HG02642 (cell line): ENCODE results near the gene CAMSAP1.

Experiments
- ATAC-seq: cut with Tn5 transposase; IDR thresholded peaks from one replicate; pipeline ENCODE4 v1.9.1; 2021; ENCODE audit warnings: mild to moderate bottlenecking; ENCODE audit not compliant: unreplicated experiment, poor library complexity

The CAMSAP1 gene

DNA sequence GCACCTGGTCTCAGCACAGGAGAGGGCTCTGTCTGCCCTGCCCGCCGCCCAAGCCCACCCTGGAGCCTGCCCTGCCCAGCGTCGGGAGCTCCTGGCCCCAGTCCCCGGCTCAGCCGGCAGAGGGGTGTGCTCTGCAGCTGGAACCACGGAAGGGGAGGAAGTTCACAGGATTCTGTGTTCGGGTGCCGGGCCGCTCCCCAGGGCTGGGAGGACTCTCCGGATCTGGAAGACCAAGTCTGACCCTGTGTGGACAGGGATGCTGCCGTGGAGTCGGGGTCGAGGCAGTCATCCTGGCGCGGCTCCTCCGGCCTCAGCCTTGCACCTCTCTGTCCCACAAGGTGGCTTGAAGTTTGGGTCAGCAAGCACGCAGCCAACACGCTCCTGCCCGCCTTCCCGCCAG, 126.7 kb downstream of the CAMSAP1 start:
- no peak for ATAC-seq

DNA sequence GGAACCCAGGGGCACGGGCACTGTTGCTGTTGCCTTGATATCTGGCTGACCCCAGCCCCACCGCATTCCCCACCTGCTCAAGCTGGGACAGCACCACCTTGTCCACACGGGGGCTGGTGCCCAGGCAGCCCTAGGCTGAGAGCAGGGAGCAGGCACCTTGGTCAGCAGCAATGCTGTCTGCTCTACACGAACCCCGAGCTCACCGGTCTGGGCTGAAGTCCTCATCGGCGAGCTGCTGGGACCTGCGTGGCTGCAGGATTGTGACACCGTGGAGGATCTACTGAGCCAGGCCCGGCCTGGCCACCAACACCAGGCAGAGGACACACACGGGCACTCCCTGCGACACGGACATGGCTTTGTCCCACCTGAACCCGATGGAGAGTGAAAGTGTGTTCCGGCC, 127.3 kb downstream of the CAMSAP1 start:
- no peak for ATAC-seq

DNA sequence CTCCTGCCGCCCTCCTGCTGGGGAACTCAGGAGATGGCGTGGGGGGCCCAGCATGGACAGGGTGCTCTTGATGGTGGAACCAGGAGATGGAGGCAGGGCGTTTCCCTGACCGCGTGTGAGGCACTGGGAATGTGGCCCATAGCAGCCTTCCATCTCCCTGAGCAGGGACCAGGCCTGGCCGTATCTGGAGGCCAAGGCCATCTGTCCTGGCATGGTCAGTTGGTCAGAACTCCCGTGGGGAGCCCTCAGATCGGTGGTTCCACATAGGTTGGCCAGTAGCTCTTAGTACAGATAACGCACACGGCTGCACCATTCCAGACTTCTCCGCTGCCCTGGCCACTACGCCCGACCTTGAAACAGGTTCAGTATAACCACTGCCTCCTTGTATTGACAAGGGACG, 127.8 kb downstream of the CAMSAP1 start:
- no peak for ATAC-seq

DNA sequence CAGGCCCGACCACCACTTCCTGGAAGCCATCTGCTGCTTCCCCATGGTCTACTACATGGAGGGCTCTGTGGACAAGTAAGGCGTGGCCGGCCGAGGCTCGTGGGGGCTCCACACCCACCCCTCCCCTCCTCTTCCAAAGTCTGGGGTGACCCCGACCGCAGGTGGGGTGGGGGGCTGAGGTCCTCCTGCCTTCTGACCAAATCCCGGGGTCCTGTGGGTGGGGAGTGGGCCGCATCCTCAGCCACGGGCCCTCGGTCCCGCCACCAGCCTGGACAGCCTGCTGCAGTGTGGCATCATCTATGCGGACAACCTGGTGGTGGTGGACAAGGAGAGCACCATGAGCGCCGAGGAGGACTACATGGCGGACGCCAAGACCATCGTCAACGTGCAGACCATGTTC, 128.9 kb downstream of the CAMSAP1 start:
- ATAC-seq = no peak

DNA sequence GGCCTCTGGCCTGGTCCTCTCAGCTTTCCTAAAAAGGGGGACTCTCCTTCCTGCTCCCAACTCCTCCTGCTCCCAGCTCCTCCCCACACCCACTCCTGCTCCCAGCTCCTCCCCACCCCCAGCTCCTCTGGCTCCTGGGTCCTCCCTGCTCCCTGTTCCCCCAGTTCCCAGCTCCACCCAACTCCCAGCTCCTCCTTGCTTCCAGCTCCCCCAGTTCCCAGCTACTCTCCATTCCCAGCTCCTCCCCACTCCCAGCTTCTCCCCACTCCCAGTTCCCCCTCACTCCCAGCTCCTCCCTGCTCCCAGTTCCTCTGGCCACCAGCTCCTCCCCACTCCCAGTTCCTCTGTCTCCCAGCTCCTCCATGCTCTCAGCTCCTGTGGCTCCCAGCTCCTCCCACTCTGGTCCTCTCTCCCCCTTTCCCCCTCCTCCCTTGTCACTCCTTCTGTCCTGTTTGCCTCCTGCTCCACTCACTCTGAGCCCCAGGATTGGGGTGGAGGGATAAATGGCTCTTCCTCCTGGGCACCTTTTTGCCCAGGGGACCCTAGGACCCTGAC, 129.6 kb downstream of the CAMSAP1 start:
- ATAC-seq = no peak

DNA sequence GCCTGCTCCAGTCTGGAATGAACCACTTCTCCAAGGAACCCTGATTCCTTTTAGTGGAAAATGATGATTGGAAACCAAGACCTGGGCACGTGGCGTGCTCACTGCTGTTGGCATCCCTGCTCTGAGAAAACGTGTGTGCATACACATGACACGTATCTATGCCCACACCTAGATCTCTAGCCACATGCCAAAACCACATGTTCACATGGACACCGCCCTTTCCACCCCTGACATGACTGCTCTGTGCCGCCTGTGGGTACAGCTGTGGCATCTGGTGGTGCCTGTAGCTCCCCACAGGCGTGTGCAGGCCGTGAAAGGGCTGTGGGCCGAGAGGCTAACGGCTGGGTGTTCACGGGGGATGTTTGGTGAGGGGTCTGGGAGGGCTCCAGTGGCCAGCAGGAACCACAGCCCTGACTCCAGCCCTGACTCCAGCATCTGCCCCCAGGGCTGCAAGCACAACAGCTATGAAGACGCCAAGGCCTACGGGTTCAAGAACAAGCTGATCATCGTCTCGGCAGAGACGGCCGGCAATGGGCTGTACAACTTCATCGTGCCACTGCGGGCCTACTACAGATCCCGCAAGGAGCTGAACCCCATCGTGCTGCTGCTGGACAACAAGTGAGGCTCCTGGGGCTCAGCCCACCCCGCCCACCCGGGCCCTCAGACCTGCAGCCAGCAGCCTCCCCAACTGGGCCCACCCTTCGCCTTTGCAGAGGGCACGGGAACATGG, 130.3 kb downstream of the CAMSAP1 start:
- ATAC-seq = no peak

DNA sequence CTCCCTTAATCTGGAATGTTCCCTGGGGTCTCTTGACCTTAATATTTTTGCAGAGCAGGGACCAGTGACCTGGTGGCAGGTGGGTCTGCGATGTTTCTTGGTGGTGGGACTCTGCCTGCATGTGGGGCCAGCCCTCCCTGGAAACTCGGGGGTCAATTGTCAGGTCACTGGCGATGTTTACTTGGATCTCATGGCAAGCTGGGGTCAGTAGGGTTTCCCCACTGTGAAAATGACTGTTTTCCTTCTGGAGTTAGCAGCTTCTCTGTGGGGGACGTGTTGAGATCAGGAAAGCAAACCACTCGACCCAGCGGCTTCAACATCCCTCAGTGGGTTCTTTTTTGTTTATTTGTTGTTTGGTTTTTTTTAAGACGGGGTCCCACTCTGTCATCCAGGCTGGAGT, 131.4 kb downstream of the CAMSAP1 start:
- ATAC-seq = no peak

DNA sequence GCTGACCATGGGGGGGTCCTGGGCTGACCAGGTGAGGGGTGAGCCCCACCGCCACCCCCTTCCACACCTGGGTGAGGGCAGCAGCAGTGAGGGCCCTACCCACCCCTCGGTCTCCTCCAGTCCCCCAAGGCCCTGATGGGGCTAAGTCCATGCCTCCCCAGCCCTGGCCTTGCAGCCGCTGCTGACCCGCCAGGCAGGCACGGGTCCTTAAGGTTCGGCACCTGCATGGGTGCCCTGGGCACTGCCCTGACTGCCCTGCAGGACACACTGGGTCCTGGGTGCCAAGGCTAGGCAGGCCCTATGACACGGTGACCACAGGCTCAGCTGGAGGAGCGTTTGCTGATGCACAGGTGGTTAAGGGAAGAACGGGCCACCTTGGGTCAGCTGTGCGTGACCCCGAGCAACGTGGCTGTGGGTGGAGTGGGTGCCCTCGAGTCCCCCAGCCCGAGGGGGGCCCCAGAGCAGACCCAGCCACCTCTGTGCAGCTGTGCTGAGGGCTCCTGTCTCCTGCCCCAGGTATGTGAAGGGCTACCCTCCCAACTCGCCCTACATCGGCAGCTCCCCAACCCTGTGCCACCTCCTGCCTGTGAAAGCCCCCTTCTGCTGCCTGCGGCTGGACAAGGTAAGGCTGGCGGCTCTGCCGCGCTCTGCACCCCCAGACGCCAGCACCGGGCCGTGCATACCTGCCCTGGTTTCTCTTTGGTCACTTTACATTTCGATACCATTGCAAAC, 132.4 kb downstream of the CAMSAP1 start:
- no peak for ATAC-seq

DNA sequence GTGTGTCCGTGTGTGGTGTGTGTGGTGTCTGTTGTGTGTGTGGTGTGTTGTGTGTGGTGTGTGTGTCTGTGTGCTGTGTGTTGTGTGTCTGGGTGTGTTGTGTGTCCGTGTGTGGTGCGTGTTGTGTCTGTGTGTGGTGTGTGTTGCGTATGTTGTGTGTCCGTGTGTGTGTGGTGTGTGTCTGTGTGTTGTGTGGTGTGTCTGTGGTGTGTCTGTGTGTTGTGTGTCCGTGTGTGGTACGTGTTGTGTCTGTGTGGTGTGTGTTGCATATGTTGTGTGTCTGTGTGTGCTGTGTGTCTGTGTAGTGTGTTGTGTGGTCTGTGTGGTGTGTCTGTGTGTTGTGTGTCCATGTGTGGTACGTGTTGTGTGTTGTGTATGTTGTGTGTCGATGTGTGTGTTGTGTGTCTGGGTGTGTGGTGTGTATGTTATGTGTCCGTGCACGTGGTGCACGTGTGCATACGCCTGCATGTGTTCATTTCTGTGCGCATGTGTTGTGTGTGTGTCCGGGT, 133.1 kb downstream of the CAMSAP1 start:
- ATAC-seq = no peak

DNA sequence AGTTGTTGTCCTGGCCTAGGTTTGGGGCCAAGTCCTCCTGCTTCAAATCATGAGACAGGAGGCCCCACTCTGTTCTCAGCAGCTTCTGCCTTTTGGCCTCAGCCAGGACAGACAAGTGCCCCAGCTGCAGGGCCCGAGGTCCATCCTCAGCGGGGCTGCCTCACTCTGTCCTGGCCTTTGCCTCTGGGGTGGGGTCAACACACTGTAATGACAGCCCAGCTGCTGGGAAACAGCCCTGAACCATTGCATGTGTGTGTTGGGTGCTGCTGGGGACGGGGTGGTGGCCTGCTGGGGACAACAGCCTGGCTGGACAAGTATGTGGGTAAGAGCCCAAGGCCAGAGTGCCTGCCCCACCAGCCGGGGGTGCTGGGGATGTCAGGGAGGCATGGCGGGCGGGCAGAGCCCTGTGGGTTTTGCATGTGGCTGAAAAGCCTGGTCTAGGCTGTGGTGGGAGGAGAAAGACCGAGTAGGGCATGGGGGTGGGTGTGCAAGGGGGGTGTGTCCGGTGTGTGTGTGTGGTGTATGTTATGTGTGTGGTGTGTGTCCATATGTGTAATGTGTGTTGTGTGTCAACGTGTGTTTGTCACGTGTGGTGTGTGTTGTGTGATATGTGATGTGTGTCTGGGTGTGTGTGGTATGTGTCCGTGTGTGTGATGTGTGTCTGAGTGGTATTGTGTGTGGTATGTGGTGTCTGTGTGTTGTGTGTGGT, 133.7 kb downstream of the CAMSAP1 start:
- no peak for ATAC-seq

DNA sequence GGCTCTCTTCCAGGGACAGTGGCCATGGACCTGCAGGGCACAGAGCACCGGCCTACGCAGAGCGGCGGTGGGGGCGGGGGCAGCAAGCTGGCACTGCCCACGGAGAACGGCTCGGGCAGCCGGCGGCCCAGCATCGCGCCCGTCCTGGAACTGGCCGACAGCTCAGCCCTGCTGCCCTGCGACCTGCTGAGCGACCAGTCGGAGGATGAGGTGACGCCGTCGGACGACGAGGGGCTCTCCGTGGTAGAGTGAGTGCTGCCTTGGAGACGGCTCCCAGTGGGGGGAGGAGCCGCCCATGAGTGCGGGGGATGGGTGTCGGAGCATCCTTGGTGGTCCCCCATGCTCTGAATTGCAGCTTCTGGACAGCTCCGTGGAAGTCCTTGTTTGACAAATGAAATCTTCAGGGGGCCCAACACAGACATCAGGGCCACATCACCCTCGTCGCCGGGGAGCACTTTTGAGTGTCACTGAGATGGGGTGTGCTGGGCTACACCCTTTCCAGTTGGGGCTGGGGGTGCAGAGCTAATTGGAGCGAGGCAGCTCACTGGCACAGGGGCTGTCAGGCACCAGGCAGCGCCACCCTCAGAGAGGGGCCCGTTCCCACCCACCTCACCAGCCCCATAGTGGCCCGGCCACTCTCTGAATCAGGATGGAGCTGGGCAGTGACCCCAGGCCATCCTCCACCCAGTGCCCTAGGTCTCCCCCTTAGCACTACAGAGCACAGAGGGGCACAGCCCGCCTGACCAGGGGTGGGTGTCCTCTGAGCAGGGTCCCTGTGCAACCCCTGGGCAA, 134.4 kb downstream of the CAMSAP1 start:
- no peak for ATAC-seq

DNA sequence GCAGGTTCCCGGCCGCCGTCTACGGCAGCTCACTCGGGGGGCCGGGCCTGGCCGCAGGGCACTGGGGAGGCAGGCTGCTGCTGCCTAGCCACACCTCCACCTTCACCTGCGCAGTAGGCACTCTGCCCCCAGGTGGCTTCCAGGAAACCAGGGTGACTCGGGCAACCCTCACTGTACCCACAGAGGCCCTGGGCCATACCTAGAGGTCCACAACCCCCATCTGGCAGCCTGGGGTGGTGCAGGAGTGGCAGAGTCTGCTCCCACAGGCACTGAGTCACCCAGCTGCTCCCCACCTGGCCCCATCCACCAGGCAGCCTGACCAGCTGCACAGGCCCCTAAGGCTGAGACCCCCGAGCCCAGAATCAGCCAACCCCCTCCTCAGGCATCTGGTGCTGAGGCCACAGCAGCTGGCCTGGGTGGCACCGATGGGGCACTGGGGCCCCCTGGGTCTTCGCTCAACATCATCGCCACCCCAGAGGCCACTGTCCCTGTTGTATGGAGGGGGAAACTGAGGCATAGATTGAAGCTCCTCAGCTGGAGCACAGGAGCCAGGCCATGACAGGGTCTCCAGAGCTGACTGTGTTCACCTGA, 135.2 kb downstream of the CAMSAP1 start:
- no peak for ATAC-seq

DNA sequence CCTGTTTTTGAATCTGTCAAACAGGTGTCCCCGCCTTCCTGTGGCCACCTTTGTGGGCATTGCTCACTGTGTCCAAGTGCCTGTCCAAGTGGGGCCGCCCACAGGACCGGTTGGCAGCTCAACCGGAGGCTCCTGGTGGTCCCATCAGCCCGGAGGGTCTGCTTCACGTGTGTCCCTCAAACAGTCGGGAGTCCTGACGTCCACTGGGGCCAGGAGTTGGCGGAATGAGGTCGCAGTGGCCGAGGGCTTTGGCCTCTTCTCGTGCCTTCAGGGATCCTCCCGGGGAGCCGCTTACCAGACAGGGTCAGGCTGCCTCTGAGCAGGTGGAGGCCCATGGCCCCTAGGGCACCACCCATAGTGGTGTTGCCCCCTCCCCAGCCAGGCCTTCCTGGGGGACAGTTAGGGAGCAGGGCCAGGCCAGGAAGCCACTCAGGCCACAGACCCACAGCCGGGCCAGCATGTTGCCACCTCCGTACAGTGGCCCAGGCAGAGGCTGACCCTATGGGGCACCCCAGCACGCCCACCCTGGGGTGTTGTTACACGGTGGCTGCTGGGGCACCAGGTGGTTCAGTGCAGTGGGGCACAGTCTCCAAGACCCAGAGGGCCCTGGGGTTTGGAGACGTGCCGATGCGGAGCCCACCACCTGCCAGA, 135.8 kb downstream of the CAMSAP1 start:
- no peak for ATAC-seq

DNA sequence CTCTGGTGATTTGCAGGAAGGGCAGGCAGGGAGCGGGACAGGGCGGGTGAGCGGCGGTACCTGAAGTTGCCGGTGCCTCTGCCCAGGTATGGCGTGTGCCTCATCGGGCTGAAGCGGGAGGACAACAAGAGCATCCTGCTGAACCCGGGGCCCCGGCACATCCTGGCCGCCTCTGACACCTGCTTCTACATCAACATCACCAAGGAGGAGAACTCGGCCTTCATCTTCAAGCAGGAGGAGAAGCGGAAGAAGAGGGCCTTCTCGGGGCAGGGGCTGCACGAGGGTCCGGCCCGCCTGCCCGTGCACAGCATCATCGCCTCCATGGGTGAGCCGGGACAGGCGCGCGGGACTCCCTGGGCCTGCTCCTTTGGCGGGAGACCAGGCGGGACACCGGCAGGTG, 136.6 kb downstream of the CAMSAP1 start:
- no peak for ATAC-seq

DNA sequence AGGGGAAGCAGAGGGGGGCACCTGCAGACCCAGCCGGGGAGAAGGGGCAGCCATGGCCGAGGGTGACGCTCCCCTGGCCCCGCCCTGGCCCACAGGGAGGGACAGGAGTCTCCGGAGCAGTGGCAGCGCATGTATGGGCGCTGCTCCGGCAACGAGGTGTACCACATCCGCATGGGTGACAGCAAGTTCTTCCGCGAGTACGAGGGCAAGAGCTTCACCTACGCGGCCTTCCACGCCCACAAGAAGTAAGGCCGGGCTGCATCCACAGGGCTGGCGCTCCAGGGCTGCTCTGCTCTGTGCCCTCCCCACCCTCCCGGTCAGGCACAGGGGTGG, 137.2 kb downstream of the CAMSAP1 start:
- no peak for ATAC-seq

DNA sequence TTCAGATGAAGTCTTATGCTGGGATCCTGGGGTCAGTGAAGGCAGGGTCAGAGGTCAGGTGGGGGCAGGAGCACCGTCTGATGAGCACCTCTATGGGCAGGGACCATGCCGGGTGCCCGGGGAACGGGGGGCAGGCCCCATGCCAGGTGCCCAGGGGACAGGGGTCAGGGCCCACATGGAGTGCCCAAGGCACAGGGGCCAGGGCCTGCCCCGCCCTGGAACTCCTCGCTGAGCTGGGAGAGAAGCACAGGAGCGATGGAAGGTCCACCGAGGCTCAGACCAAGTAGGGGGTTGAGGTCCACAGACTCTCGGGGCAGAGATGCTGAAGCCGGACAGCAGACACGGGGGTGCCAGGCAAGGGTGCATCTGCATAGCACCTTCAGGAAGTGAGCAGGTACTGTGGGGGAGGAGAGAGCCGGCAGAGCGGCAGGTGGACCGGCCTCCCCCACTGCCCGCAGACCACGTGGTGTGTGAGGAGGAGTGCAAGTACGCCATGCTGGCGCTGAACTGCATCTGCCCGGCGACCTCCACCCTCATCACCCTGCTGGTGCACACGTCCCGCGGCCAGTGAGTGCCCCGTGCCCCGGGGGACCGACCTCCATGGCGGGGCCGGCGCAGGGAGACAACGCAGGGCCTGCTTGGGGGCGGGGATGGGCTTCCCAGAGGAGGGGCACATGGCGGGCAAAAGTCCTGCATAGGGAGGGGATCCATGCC, 137.7 kb downstream of the CAMSAP1 start:
- ATAC-seq = no peak

DNA sequence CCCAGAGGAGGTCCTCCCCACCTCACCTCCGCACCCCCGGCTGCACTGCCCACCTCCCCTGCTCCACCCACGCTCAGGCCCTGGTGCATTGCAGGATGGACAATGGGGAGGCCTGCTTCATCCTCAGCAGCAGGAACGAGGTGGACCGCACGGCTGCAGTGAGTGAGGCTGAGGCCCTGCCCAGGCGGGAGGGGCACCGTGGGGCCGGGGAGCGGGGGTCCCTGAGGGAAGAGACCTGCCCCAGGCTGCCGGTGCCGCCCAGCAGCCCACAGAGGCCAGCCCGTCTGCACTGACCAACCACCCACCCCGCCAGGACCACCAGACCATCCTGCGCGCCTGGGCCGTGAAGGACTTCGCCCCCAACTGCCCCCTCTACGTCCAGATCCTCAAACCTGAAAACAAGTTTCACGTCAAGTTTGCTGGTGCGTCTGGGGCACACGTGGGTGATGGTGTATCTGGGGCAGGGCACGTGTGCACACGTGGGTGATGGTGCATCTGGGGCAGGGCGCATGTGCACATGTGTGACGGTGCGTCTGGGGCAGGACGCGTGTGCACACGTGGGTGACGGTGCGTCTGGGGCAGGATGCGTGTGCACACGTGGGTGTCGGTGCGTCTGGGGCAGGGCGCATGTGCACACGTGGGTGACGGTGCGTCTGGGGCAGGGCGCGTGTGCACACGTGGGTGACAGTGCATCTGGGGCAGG, 138.7 kb downstream of the CAMSAP1 start:
- no peak for ATAC-seq

DNA sequence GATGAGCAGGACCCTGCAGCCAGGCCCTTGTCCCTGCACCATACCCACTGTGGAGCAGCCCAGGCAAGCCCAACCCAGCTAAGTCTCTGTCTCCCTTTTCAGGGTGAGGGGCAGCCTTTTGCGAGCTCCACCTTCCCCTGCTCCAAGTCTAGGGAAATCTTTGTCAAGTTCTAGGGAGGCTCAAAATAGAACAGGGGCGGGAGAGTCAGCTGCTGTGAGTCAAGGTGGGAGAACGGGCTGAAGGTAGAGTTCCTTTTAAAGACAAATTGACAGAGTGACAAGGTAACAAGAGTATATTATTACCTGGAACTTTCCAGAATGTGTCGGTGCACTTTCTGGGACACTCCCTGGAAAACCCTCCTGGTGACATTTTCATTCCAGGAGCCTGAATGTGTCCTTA, 140.6 kb downstream of the CAMSAP1 start:
- no peak for ATAC-seq
